ENCODE measurements around the gene CYP4F22. TPM values are rescaled to one million over a fixed set of nuclear protein-coding genes. Genes with fewer than 3 reads are reported as not detected.
A peak's percentile ranks its signal among the peaks of the same experiment; 100 is the strongest.

The CYP4F22 gene
- polyA plus RNA-seq, 1 donor = not detected

- no peak for DNase-seq (ENCODE audit: low read depth)
Measured at GRCh38 chr19:15534957-15535864, 26.9 kb downstream of the CYP4F22 start.

- no peak for DNase-seq (ENCODE audit: low read depth)
Measured at GRCh38 chr19:15536350-15536749, 28.0 kb downstream of the CYP4F22 start.

GRCh38 chr19:15538774-15539173 lies 30.4 kb downstream of the CYP4F22 start:
- DNase-seq (ENCODE audit: low read depth) = no peak

- no peak for DNase-seq (ENCODE audit: low read depth)
Measured at GRCh38 chr19:15539638-15540037, 31.3 kb downstream of the CYP4F22 start.

GRCh38 chr19:15540435-15540834 lies 32.1 kb downstream of the CYP4F22 start:
- no peak for DNase-seq (ENCODE audit: low read depth)

- no peak for DNase-seq (ENCODE audit: low read depth)
Measured at GRCh38 chr19:15544283-15544682, 36.0 kb downstream of the CYP4F22 start.

- no peak for DNase-seq (ENCODE audit: low read depth)
Measured at GRCh38 chr19:15544970-15545369, 36.6 kb downstream of the CYP4F22 start.

- no peak for DNase-seq (ENCODE audit: low read depth)
Measured at GRCh38 chr19:15548648-15549047, 40.3 kb downstream of the CYP4F22 start.

- DNase-seq (ENCODE audit: low read depth) = no peak
Measured at GRCh38 chr19:15549581-15549980, 41.3 kb downstream of the CYP4F22 start.

GRCh38 chr19:15550273-15550672 lies 41.9 kb downstream of the CYP4F22 start:
- DNase-seq (ENCODE audit: low read depth) = no peak

- no peak for DNase-seq (ENCODE audit: low read depth)
Measured at GRCh38 chr19:15550929-15551292, 42.6 kb downstream of the CYP4F22 start.

- no peak for DNase-seq (ENCODE audit: low read depth)
Measured at GRCh38 chr19:15551293-15552004, 43.1 kb downstream of the CYP4F22 start.

- no peak for DNase-seq (ENCODE audit: low read depth)
Measured at GRCh38 chr19:15555021-15555420, 46.7 kb downstream of the CYP4F22 start.

GRCh38 chr19:15555759-15556633 lies 47.7 kb downstream of the CYP4F22 start:
- peak; percentile 70 for DNase-seq (ENCODE audit: low read depth)

- DNase-seq (ENCODE audit: low read depth) = no peak
Measured at GRCh38 chr19:15556634-15557181, 48.4 kb downstream of the CYP4F22 start.

- DNase-seq (ENCODE audit: low read depth) = no peak
Measured at GRCh38 chr19:15557223-15557622, 48.9 kb downstream of the CYP4F22 start.

- no peak for DNase-seq (ENCODE audit: low read depth)
Measured at GRCh38 chr19:15562145-15562544, 53.8 kb downstream of the CYP4F22 start.

- no peak for DNase-seq (ENCODE audit: low read depth)
Measured at GRCh38 chr19:15562861-15563260, 54.5 kb downstream of the CYP4F22 start.

GRCh38 chr19:15563325-15563794 lies 55.0 kb downstream of the CYP4F22 start:
- DNase-seq (ENCODE audit: low read depth) = no peak

GRCh38 chr19:15563931-15564330 lies 55.6 kb downstream of the CYP4F22 start:
- DNase-seq (ENCODE audit: low read depth) = no peak

- DNase-seq (ENCODE audit: low read depth) = no peak
Measured at GRCh38 chr19:15564534-15565168, 56.3 kb downstream of the CYP4F22 start.

Measured in forelimb muscle (tissue), 1 donor.